ENCODE measurements around the gene GPR107.

GPR107 gene

DNA sequence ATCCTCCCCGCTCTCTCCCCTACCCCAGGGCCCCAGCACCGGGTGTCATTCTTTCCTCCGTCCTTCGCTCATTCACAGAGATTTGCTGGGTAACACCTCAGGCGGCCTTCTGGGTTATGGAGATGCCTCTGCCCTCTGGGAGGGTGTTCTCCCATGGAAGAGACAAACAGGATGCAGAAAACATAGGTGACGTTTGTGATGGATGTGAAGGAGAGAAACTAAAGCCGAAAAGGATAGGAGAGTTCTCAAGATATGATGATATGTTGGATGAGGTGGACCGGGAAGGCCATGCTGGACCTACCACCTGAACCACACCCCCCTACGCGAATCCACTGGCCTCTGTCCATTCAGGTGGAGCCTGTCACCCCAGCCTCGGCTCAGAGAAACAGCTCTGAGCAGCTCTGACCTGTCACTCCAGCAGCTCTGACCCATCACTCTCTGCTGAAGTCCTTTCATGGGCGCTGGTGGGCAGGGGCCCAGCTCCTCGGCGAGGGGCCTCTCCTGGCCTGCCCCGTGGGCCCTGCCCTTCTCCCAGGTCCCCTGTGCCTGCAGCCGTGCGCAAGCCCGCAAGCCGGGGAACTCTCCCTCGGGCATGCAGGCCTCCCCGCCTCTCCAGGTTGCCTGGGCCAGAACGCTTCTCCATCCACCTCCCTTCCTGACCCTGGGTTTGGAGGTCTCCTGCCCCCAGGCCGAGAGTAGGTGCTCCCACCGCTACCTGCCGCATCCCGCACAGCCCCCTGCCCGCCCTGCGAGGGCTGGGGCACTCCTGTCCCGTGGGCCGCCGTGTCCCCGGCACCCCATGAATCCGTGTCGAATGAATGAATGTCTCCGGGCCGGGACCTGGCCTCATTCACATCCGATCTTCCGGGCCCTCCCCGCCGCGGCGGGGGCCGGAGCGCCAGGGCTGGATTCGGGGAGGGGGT lies 117.8 kb downstream of the GPR107 start:
- no peak for DNase-seq

DNA sequence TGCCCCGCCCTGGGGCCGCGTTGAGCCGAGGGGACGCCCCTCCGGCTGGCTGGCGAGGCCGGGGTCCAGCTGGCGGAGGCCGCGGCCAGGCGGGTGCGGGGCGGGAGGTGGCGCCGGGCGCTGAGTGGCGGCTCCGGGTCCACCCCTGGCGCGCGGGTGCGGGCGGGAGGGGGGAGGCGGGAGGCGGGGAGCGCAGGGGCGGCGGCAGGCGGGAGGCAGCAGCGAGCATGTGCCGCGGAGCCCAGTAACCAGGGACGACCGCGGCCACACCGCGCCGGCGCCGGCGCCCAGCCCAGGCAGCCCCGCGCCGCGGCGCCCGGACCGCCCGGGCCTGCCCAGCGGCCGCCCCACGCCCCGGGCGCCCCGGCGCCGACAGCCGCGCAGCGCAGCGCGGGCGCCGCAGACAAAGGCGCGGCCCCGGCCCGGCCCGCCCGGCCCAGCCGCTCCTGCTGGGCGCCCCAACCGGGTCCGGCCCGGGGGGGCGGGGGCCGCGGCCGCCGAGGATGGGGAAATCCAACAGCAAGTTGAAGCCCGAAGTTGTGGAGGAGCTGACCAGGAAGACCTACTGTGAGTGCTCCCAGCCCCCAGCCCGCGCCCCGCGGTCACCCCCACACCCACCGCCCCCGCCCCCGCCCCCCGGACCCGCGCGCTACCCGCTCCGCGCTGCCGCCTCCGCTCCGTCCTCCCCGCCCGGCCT lies 118.6 kb downstream of the GPR107 start, which contains the start of gene NCS1:
Gene NCS1, plus strand, starts transcription at position 244 of the 697 bp plus-strand sequence. Its CDS starts 260 bp downstream, at position 504.
- DNase-seq, result peak; percentile 67

DNA sequence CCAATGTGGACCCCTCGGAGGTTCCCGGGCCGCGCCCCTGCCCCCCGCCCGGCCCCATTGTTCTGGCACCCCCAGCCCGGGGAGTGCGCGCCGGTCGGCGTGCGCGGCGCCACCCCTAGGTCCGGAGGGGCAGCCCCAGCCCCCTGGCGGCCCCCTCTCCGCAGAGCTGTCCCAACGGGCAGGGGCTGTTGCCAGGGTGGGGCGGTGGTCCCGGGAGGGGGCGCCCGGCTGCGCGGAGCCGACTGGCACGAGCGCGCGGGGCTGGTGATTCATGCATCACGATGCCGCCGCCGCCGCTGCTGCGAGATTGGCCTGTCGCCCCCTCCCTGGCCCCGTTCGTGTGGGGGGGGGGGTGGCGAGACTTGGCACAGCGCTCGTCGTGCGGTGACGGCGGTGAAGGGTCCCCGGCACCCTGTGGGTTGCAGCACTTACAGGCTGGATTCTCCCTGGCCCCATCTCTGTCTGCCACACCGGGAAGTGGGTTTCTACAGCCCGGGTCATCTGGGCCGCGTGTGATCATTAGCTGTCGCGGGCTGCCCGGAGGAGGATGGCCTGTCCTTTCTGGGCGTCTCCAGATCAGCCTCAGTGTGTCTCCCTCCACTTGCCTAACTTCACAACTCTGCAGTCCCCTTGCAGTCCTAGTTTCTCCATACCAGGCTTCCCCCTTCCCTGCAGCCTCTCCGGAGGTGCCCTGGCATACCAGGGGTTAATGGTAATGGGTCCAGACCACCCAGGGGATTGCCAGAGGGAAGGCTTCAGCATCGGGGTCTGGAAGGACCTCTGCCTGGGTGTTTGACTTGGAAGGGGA lies 119.4 kb downstream of the GPR107 start:
- DNase-seq, result peak; percentile 28

DNA sequence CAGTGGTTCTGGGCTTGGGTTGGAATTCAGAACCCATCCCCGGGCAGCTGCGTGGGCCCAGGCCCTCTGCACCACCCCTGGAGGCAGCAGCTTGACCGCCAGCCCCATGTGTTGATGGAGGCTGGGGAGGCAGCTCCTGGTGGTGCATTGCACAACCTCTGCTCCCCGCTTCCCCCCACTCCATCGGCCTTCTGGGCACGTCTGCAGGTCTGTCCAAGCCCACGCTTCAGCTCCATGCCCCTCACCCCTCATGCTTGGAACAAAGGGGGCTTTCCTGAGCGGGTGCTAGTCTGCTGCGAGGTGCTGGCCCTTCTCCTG lies 119.9 kb downstream of the GPR107 start:
- DNase-seq, result no peak

DNA sequence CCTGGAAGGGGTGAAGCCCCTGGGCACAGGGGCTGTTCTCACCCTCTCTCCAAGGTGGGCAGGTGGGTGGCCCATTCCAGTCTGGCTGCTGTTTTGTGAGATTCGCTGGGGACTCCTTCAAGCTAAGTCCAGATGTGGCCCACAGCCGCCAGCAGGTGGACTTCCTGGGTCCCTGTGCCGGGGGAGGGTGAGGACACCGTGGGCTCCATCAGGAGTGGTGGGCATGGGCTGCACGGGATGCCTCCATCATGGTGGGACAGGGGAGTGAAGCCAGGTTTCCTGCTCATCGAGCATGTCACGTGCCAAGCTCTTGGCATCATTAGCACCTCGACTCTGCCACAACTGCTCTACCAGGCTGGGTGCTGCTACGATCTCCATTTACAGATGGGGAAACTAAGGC lies 120.3 kb downstream of the GPR107 start:
- DNase-seq, result no peak

DNA sequence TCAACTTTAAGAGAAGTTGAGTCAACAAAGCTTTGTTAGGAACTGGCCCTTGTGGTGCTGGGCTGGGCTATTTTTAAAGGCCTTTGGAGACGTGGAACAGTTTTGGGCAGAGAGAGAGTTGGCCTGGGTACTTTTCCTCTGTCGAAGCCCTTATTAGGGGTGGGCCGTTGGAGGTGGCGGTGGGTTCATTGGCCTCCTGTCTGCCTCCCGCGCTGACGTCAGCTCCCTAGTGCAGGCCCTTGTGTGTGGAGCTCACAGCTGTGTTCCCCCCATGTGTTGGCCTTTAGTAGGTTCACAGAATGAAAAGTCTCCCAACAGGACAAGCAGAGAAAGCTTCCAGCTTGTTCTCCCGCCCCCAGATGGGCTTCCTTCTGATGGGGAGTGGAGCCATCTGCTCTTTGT lies 121.2 kb downstream of the GPR107 start:
- no peak for DNase-seq

DNA sequence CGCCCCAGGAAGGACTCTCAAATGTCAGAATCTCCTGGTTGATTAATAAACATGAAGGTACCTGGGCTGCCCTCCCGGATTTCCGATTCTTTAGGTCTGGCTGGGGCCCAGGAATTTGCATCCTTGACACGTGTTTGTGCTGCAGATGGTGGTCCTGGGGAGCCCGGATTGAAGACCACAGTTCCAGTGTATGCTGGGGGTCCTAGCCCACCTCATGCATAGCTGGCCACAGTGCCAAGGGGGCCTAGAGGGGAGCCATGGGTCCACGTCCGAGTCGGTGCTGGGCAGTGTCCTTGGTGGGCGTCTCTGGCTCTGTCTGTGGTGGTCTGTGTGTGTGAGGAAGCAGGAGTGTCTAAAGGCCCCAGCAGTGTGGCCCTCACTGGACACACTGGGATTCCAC lies 121.6 kb downstream of the GPR107 start:
- DNase-seq, result no peak

DNA sequence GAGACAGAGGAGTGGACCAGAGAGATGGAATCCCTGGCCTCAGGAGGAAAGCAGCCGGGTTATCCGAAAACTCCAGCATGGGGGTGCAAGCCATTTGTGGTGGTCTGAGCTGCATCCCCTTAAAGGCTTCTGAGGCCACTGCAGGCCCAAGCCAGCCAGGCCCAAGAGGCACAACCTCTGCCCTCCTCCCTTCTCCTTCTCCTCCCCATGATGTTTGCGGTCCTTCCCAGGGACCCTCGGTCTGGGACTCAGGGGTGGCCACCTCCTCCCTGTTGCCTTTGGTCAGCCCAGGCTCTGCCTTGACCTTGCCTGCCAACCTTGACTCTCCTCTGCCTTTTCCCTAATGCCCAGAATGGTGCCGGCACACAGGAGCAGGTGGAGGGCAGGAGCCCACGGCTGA lies 123.1 kb downstream of the GPR107 start:
- no peak for DNase-seq

DNA sequence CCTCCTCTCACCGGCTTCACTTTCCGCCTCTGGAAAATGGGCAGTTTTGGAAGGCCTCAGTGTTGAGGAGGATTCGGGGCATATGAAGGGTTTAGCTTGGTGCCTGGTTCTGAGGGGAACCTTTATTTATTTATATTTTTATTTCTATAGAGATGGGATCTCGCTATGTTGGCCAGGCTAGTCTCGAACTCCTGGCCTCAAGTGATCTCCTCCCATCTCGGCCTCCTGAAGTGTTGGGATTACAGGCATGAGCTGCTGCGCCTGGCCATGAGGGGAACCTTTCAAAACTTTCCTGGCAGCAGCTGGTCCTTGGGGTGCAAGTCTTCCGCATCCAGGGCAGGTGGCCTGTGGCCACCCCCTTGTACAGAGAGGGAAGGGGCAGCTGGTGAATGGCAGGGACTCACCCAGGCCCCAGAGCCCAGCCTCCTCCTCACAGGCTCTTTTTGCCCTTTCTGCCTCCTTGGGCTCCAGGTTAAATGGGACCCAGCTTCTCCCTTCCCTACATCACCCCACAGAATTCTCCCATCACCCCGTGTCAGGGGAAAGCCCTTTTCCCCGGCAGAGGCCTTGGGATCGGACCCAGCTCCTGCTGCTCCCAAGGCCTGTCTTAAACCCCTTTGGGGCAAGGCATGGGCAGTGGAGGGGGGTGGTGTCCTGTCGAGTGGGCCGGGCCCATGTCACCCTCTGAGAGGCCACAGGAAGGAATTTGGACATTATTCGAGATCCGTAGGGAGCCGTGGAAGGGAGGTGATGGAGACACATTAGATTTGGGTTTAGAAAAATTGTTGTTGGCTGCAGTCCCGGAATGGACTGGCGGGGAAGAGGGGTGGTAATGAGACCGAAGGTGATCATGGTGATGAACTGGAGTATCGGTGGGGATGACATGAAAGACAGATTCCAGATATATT lies 124.4 kb downstream of the GPR107 start:
- no peak for DNase-seq

DNA sequence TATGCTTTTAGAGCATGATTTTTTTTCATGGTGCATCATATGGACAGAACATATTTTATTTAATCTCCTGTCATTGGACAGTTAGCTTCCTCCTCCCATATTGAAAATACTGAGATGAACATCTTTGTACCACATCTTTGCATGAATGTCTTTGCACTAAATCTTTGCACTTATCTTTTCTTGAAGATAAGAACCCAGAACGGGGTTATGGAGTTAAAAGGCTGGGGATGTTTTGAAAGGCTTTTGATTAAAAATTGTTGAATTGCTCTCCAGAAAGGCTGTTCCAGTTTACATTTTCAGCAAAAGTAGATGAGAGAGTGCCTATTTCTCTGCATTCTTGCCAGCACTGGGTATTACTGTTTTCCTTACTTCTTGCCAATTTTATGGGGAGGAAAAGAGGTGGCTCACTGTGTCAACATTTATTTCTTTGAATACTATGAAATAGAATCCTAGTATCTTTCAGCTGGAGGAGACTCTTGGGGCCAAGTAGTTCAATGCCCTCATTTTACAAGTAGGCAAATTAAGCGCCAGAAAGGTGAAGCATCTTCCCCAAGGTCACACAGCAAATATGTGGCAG lies 125.7 kb downstream of the GPR107 start:
- no peak for DNase-seq

DNA sequence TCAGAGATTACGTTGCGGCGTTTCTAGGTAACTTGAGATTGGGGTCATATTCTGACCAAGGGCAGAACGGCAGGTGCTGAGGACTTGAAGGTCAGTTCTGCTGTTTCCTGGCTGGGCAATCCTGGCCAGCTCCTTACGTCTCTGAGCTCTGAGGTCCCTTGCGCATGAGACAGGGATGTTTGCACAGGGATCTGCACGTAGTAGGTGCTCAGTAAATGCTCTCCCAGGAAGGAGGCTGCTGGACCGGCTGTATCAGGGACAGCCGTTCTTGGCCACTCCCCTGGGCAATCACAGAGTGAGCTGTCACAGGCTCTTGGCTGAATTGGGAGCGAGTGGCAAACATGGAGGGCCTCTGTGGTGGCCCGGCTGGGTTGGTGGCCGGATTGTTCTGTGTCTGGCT lies 126.8 kb downstream of the GPR107 start:
- DNase-seq, result no peak

DNA sequence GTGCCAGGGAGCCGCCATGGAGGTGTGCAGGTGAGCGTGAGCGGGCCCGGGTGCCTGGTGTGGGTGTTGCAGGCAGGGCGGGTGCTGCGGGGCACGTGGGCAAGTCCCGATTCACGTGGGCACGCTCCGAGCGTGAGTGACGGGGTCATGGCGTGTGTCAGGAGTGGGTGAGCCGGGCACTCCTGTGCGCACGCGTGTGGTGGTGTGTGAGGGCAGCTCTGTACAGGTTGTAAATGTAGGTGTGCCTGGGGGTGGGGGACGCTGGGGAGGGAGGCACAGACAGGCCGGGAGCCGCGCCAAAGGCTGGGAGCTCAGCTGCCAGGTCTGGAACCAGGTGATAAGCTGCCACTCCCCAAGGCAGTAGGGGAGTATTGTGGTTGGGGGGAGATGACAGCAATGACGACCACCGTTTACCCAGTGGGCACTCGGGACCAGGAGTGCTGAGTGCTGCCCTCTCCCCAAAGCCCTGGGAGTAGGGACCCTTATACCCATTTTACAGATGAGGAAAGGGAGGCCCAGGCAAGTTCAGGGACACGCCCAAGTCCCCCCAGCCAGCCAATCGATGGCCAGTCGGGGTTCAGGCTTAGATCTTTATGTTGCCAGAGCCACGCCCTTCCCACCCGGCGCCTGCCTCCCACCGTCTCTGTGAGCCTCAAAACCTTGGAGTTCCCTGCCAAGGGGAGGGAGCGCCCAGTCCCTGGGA lies 128.1 kb downstream of the GPR107 start:
- no peak for DNase-seq

DNA sequence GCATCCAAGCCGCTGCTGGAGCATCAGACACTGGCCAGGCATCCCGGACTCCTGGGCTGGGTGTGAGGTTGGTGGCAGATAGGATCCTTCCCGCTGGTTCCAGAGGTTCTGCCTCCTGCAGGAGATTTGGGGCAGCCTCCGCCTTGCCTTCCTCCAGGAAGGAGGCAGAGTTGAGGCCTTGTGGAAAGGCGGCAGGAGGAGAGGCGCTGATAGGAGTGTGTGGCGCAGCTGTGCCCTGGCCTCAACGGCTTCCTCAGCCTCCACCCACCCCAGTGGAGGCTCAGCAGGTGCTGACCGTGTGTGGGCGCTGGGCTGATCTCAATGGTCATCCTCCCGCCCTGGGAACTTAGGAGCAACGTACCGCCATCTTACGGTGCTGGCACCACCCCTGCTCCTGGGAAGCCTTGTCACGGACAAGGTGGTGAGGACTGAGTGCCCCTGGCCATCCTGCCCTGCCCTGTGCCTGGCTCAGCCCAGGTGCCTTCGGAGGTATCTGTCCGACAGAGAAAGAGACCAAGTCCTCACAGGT lies 128.7 kb downstream of the GPR107 start:
- DNase-seq, result no peak

DNA sequence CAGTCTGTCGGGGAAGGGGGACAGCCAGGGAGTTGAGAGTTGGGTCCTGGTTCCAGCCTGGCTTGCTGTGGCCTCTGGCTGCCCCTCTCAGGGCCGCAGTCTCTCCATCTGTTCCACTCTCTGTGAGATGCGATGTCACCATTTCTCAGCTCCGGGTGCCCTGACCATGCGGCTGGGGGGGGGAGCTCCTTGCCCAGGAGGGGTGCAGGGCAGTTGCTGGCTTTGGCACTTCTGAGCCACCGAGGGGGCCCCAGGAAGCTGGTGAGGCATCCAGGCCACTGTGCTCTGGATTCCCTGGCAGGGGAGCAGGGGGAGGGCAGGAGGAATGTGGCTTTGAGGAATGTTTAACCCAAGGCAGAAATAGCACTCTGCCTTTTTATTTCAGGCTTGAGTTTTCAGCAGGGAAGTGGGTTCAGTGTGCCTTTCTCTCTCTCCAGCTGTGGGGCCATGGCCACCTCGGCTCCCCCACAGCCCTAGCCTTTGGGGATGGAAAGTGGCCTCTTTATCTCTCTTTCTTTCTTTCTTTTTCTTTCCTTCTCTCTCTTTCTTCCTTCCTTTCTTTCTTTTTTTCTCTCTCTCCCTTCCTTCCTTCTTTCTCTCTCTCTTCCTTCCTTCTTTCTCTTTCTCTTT lies 129.5 kb downstream of the GPR107 start:
- no peak for DNase-seq

DNA sequence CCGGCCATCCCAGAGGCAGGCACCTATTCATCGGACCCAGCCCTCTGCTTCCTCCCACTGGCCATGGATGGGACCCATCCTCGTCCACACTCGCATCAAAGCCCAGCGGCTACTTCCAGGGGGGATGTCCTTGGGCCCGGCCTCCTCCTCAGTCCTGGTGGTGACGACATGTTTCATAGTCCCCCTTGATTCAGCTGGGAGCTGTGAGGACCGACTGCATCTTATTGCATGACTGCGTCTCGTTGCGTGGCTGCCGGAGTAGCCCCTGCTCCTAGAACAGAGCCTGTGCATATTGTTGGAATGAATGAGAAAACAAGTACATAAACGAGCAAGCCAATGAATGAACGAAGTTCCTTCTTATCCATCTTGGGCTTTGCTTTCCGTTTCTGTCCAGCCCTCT lies 131.3 kb downstream of the GPR107 start:
- DNase-seq, result no peak

DNA sequence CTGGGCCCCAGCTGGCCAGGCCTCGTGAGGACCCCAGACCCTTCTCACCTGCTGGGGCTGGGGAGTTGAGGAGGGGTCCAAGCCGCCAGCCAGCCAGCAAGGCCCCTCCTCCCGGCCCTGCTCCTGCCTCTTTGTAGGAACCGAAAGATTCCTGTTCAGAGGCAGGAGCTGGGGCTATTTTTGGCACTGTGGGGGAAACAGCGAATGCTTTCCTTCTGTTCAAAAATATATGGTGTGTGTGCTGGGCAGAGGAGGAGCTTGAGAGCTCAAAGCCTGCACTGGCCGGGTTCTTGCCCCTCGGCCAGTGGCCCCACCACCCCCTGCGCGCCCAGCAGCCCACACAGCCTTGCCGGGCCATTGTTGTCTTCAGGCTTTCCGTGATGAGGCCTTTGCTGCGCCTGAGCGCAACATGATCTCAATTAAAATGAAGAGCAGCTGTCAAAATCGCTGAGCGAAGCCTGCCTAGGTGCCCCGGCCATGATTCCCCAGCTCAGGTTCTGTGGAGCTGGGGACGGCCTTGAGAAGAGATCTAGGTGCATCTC lies 131.9 kb downstream of the GPR107 start:
- no peak for DNase-seq

DNA sequence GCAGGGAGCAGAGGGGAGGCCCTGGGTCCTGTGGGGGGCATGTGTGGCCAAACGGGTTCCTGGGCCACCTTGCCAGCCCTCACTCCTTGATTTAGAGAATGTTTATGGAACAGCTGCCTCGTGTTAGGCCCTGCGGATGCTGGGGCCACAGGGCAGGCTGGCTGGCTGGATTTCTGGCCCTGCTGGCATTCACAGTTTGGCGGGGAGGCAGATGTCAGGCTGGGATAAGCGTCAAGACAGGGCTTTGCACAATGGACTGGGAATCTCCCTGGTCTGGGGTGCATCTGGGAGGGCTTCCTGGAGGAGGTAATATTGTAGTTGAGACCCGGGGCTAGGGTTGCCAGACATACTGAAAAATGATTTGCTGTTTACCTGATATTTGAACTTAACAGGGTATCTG lies 132.3 kb downstream of the GPR107 start:
- no peak for DNase-seq

DNA sequence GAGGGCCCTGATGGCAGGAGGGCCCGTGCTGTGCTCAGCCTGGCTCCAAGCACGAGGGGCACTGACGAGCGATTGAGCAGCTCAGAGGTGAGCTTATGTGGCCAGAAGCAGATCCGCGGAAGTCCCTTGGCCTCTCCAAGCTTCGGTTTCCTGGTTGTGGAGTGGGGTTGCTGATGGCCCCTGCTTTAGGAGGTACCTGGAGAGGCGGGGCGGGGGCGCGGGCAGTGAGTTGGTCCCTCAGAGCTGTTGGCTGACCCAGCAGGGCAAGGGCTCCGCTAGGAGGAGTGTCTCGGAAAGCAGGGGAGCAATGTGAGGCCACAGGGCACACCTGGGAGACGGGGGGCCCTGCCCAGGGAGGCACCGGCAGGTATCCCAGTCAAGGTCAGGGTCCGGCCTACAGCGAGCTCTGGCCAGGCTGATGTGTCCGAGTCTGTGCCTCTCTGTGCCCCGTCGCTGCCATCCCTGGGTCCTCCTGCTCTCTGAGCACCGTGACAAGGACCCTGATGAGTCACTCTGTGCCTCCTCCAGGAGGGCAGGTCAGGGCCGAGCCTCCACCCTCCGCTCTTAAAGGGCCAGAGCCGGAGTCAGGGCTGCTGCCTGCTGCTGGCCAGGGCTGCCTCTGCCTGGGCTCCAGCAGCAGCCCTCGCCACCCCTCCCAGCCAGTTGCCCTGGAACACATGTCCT lies 133.3 kb downstream of the GPR107 start:
- DNase-seq, result no peak

DNA sequence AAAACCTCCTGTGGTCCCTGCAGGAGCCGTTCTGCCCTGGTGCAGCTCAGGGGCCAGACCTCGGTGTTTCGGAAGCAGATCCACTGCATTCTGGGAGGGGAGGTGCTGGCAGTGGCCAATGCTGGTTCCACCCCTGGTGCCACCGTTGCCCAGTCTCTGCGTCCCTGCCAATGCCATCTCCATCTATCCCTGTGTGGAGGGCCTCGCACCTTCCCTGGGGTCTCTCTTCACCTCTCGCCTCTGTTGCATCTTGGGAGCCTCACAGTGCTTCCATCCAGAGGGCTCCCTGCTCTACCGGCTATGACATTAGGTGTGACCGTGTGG lies 133.8 kb downstream of the GPR107 start:
- no peak for DNase-seq
